Measurements from ENCODE around the gene FAM53A.

FAM53A gene

GRCh38 chr4:1625600-1626138 is 58.4 kb downstream of the FAM53A start:
- H4K20me1 ChIP-seq (ENCODE audit: insufficient read depth): no peaks in the 10 kb centered on the region
- no peaks in the 10 kb centered on the region for H3K36me3 ChIP-seq (ENCODE audit: insufficient read depth)
- no peaks in the 10 kb centered on the region for H3K79me2 ChIP-seq (ENCODE audit: insufficient read depth, low read depth)
- no peak overlapping the region for H3K27ac ChIP-seq
- no peaks in the 10 kb centered on the region for H3K27me3 ChIP-seq (ENCODE audit: insufficient read depth, low read depth)
- H3K9ac ChIP-seq: no peak overlapping the region
- no peak overlapping the region for H3K4me2 ChIP-seq
- no peak overlapping the region for H3K4me3 ChIP-seq (IDR thresholded peaks at IDR 0.05; ENCODE audit: insufficient read depth, low read depth, low read length)
- TF ChIP-seq CTCF (conservative IDR thresholded peaks at IDR 0.05; ENCODE audit: low read depth, low read length): no peak
- H2AFZ ChIP-seq (ENCODE audit: low read depth): no peak overlapping the region
- no peaks in the 10 kb centered on the region for H3K4me1 ChIP-seq (ENCODE audit: low read depth, poor library complexity, severe bottlenecking)

- Histone ChIP-seq H3K4me2 (no peak overlapping the region), H4K20me1 (ENCODE audit: insufficient read depth) (no peaks in the 10 kb centered on the region), H3K27ac (no peak overlapping the region), H3K9ac (no peak overlapping the region), H3K4me3 (IDR thresholded peaks at IDR 0.05; ENCODE audit: insufficient read depth, low read depth, low read length) (no peak overlapping the region), H3K27me3 (ENCODE audit: insufficient read depth, low read depth) (no peaks in the 10 kb centered on the region), H3K36me3 (ENCODE audit: insufficient read depth) (no peaks in the 10 kb centered on the region), H3K79me2 (ENCODE audit: insufficient read depth, low read depth) (no peaks in the 10 kb centered on the region), H3K4me1 (ENCODE audit: low read depth, poor library complexity, severe bottlenecking) (no peaks in the 10 kb centered on the region), H2AFZ (ENCODE audit: low read depth) (no peak overlapping the region)
- no peak for TF ChIP-seq CTCF (conservative IDR thresholded peaks at IDR 0.05; ENCODE audit: low read depth, low read length)
These were observed 59.6 kb downstream of the FAM53A start for GRCh38 chr4:1624519-1624910.

- no peak overlapping the region for H3K27ac ChIP-seq
These were observed 60.1 kb downstream of the FAM53A start for GRCh38 chr4:1623821-1624518.

GRCh38 chr4:1623400-1623799 is 60.7 kb downstream of the FAM53A start:
- H3K36me3 ChIP-seq (ENCODE audit: insufficient read depth): no peaks in the 10 kb centered on the region
- no peak overlapping the region for H3K4me2 ChIP-seq
- no peak overlapping the region for H3K27ac ChIP-seq
- H3K4me1 ChIP-seq (ENCODE audit: low read depth, poor library complexity, severe bottlenecking): no peaks in the 10 kb centered on the region
- no peaks in the 10 kb centered on the region for H3K79me2 ChIP-seq (ENCODE audit: insufficient read depth, low read depth)
- no peaks in the 10 kb centered on the region for H4K20me1 ChIP-seq (ENCODE audit: insufficient read depth)
- H2AFZ ChIP-seq (ENCODE audit: low read depth): no peak overlapping the region
- no peaks in the 10 kb centered on the region for H3K27me3 ChIP-seq (ENCODE audit: insufficient read depth, low read depth)
- no peak overlapping the region for H3K4me3 ChIP-seq (IDR thresholded peaks at IDR 0.05; ENCODE audit: insufficient read depth, low read depth, low read length)
- no peak overlapping the region for H3K9ac ChIP-seq
- no peak for TF ChIP-seq CTCF (conservative IDR thresholded peaks at IDR 0.05; ENCODE audit: low read depth, low read length)

More at GRCh38 chr4:1623821-1624518, 60.1 kb downstream of the FAM53A start:
- TF ChIP-seq CTCF (conservative IDR thresholded peaks at IDR 0.05; ENCODE audit: low read depth, low read length): no peak
- Histone ChIP-seq H4K20me1 (ENCODE audit: insufficient read depth) (no peaks in the 10 kb centered on the region), H3K36me3 (ENCODE audit: insufficient read depth) (no peaks in the 10 kb centered on the region), H3K79me2 (ENCODE audit: insufficient read depth, low read depth) (no peaks in the 10 kb centered on the region), H3K9ac (no peak overlapping the region), H2AFZ (ENCODE audit: low read depth) (no peak overlapping the region), H3K4me3 (IDR thresholded peaks at IDR 0.05; ENCODE audit: insufficient read depth, low read depth, low read length) (no peak overlapping the region), H3K4me2 (no peak overlapping the region), H3K27me3 (ENCODE audit: insufficient read depth, low read depth) (no peaks in the 10 kb centered on the region), H3K4me1 (ENCODE audit: low read depth, poor library complexity, severe bottlenecking) (no peaks in the 10 kb centered on the region)

Data from KMS-11 (cell line).